DOHH2 (cell line): ENCODE measurements around the gene STATH.

Source experiments
- EZH2phosphoT487 ChIP-seq: fragments of 200-600 bp; sonication (generic); IDR thresholded peaks from 2 replicates; pipeline ENCODE4 v1.6.1; 2017; ENCODE audit warnings: borderline replicate concordance, mild to moderate bottlenecking, antibody characterized with exemption, low read length, moderate library complexity, mixed read lengths
- TF ChIP-seq, protein P1 (sequence below): fragments of 200-600 bp; sonication (generic); IDR thresholded peaks from one replicate; pipeline ENCODE4 v1.5.1; 2014; ENCODE audit warnings: antibody characterized with exemption, mild to moderate bottlenecking, low read depth, low read length; ENCODE audit not compliant: poor library complexity, severe bottlenecking

DNA sequence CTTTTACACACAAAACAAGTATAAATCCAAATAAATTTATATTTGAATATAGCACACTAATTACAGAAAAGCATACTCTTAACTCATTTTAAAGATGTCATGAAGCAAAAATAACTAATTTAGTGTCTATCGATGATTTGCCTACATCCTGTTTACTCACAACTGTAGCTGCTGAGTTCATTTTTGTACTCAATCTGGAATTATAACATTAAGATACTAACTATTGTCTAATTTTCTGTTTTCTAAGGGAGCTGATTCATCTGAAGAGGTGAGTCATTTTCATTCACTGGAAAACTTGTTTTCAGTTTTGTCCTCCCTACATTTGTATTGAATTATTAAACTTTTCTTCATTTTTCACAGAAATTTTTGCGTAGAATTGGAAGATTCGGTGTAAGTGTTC, 3.7 kb downstream of the STATH start:
- no peak for TF ChIP-seq EZH2phosphoT487
- TF ChIP-seq, protein P1, sequence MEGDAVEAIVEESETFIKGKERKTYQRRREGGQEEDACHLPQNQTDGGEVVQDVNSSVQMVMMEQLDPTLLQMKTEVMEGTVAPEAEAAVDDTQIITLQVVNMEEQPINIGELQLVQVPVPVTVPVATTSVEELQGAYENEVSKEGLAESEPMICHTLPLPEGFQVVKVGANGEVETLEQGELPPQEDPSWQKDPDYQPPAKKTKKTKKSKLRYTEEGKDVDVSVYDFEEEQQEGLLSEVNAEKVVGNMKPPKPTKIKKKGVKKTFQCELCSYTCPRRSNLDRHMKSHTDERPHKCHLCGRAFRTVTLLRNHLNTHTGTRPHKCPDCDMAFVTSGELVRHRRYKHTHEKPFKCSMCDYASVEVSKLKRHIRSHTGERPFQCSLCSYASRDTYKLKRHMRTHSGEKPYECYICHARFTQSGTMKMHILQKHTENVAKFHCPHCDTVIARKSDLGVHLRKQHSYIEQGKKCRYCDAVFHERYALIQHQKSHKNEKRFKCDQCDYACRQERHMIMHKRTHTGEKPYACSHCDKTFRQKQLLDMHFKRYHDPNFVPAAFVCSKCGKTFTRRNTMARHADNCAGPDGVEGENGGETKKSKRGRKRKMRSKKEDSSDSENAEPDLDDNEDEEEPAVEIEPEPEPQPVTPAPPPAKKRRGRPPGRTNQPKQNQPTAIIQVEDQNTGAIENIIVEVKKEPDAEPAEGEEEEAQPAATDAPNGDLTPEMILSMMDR: no peak
